GM12878 (cell line): ENCODE results near the gene SLC49A4. TPM values are rescaled to one million over a fixed set of nuclear protein-coding genes. Genes with fewer than 3 reads are reported as not detected.

ENCODE experiments used
- FOXM1 ChIP-seq: IDR thresholded peaks from 2 replicates; pipeline ENCODE4 v1.6.1; 2012; ENCODE audit warnings: low read depth, mild to moderate bottlenecking, inconsistent platforms, low read length, moderate library complexity
- NFXL1 ChIP-seq: fragments of 450-650 bp; IDR thresholded peaks from 2 replicates; pipeline ENCODE4 v1.6.1; 2017; ENCODE audit warnings: antibody characterized with exemption, mild to moderate bottlenecking, borderline replicate concordance
- ZNF592 ChIP-seq: fragments of 450-650 bp; IDR thresholded peaks from 2 replicates; pipeline ENCODE4 v1.6.1; 2017; ENCODE audit warnings: mild to moderate bottlenecking, moderate library complexity
- polyA plus RNA-seq, 11 experiments: library from polyadenylated mRNA; depleted of rRNA in 4 of 11; unstranded in 6 of 11; stranded (reverse) in 5 of 11; fragments of >200 nt; fragmentation: Nextera tagmentation in 4 of 11; fragmentation: Illumina TruSeq in 1 of 11; extraction: Ambion mirVana in 4 of 11; extraction: Trizol in 1 of 11; gene quantifications; 1 replicate in 1 of 11; 2 replicates in 10 of 11; pipeline versions ENCODE4 v1.2.1 to v1.2.3, GENCODE V29; 2011 to 2016; ENCODE audit warnings: inconsistent platforms in 2 of 11, missing spikeins in 2 of 11, low read depth in 1 of 11
- total RNA-seq, 4 experiments: library from RNA; depleted of rRNA in 3 of 4; stranded (reverse); fragments of >200 nt in 3 of 4; fragmentation: Illumina TruSeq in 1 of 4; extraction: Trizol in 1 of 4; gene quantifications; 2 replicates each; pipeline versions ENCODE4 v1.2.1 to v1.2.3, GENCODE V29; 2013 to 2021
- TF ChIP-seq, protein P1 (sequence below): fragments of 450-650 bp; formaldehyde crosslinking; IDR thresholded peaks from 2 replicates; pipeline ENCODE4 v1.5.0; 2022; ENCODE audit warnings: mild to moderate bottlenecking, missing genetic modification characterization
- TF ChIP-seq, protein P2 (sequence below): fragments of 450-650 bp; conservative IDR thresholded peaks from 2 replicates; pipeline ENCODE4 v1.6.1; 2017; ENCODE audit warnings: mild to moderate bottlenecking, moderate library complexity

Gene SLC49A4
- total and polyA plus RNA-seq, 10 of the 15 experiments (the other 5 are each of a cell fraction or from before 2014, with no cell fraction given) = 0.48 to 2.2 (median 1.4) TPM

DNA sequence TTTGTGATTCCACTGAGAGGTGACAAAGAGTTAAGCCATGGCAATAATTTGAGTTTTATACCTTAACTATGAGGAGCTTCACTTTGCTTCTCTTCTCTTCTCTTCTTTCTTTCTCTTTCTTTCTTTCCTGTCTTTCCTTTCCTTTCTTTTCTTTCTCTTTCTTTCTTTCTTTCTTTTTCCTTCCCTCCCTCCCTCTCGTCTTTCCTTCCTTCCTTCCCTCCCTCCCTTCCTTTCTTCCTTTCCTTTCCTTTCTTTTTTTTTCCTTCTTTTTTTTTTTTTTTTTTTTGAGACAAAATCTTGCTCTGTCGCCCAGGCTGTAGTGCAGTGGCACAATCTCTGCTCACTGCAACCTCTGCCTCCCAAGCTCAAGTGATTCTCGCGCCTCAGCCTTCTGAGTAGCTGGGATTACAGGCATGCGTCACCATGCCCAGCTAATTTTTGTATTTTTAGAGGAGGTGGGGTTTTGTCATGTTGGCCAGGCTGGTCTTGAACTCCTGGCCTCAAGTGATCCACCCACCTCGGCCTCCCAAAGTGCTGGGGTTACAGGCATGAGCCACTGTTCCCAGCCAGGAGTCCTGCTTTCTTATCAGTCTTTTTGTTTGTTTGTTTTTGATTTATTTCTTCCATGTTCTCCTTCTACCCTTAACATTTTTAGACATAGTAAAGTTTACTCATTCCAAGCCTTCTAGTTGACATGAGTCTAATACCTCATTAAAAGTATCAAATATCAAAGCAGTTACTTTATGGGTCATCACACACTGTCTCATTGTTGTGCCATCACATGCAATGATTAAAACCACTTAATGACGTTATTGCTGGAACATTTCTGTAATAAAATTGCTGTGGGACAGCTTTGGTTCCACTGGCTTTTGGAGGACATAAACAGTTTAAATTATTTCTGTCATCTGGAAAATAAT is 29.9 kb downstream of the SLC49A4 start (continued):
- TF ChIP-seq ZNF592 (no peak), FOXM1 (no peak), NFXL1 (no peak)
- TF ChIP-seq, protein P1, sequence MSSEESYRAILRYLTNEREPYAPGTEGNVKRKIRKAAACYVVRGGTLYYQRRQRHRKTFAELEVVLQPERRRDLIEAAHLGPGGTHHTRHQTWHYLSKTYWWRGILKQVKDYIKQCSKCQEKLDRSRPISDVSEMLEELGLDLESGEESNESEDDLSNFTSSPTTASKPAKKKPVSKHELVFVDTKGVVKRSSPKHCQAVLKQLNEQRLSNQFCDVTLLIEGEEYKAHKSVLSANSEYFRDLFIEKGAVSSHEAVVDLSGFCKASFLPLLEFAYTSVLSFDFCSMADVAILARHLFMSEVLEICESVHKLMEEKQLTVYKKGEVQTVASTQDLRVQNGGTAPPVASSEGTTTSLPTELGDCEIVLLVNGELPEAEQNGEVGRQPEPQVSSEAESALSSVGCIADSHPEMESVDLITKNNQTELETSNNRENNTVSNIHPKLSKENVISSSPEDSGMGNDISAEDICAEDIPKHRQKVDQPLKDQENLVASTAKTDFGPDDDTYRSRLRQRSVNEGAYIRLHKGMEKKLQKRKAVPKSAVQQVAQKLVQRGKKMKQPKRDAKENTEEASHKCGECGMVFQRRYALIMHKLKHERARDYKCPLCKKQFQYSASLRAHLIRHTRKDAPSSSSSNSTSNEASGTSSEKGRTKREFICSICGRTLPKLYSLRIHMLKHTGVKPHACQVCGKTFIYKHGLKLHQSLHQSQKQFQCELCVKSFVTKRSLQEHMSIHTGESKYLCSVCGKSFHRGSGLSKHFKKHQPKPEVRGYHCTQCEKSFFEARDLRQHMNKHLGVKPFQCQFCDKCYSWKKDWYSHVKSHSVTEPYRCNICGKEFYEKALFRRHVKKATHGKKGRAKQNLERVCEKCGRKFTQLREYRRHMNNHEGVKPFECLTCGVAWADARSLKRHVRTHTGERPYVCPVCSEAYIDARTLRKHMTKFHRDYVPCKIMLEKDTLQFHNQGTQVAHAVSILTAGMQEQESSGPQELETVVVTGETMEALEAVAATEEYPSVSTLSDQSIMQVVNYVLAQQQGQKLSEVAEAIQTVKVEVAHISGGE (CRISPR knock-in tag) = no peak
- TF ChIP-seq, protein P2, sequence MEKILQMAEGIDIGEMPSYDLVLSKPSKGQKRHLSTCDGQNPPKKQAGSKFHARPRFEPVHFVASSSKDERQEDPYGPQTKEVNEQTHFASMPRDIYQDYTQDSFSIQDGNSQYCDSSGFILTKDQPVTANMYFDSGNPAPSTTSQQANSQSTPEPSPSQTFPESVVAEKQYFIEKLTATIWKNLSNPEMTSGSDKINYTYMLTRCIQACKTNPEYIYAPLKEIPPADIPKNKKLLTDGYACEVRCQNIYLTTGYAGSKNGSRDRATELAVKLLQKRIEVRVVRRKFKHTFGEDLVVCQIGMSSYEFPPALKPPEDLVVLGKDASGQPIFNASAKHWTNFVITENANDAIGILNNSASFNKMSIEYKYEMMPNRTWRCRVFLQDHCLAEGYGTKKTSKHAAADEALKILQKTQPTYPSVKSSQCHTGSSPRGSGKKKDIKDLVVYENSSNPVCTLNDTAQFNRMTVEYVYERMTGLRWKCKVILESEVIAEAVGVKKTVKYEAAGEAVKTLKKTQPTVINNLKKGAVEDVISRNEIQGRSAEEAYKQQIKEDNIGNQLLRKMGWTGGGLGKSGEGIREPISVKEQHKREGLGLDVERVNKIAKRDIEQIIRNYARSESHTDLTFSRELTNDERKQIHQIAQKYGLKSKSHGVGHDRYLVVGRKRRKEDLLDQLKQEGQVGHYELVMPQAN = no peak
